CD4-positive, alpha-beta T cell (primary cell): ENCODE data around the gene NPPA. TPM values are rescaled to one million over a fixed set of nuclear protein-coding genes. Genes with fewer than 3 reads are reported as not detected.

Experiments used
- ATAC-seq: fragments of 200-7000 bp; cut with Tn5 transposase; one replicate; pipeline ENCODE4 v1.10.0; 2022; ENCODE audit warnings: mild to moderate bottlenecking; ENCODE audit not compliant: poor library complexity
- CTCF ChIA-PET: fragments of 350-600 bp; sonication (Branson Sonifier 250); formaldehyde crosslinking; loops from one replicate; lab custom pipeline; 2021; ENCODE audit warnings: antibody characterized with exemption, inconsistent platforms; lab: Charles Lee
- POLR2A ChIA-PET: fragments of 350-600 bp; sonication (Branson Sonifier 250); formaldehyde crosslinking; loops from one replicate; lab custom pipeline; 2021; ENCODE audit warnings: antibody characterized with exemption, inconsistent platforms; lab: Charles Lee
- DNase-seq, 14 experiments: peaks; one replicate each; pipeline ENCODE4 v3.0.0-alpha.2; 2013 to 2020; ENCODE audit warnings: mixed read lengths in 2 of 14
- H3K27ac ChIP-seq, 2 donors: one replicate each; pipeline versions ENCODE4 v1.5.1 to v1.7.0; 2013; ENCODE audit warnings: low read length in 2 of 2, low read depth in 1 of 2, mild to moderate bottlenecking in 1 of 2
- H3K27me3 ChIP-seq, 2 experiments: 1 replicate in 1 of 2; 2 replicates in 1 of 2; pipeline versions ENCODE4 v1.6.1 to v1.7.0; 2013; ENCODE audit warnings: low read length in 2 of 2, control low read depth in 1 of 2, mild to moderate bottlenecking in 1 of 2, moderate library complexity in 1 of 2; ENCODE audit not compliant: insufficient read depth in 2 of 2, control insufficient read depth in 1 of 2
- H3K36me3 ChIP-seq: one replicate; pipeline ENCODE4 v1.6.1; 2013; ENCODE audit warnings: low read length, control low read depth; ENCODE audit not compliant: insufficient read depth
- H3K4me1 ChIP-seq: one replicate; pipeline ENCODE4 v1.6.1; 2013; ENCODE audit warnings: low read length, control low read depth; ENCODE audit not compliant: insufficient read depth
- H3K4me3 ChIP-seq: one replicate; pipeline ENCODE4 v1.5.1; 2013; ENCODE audit warnings: mild to moderate bottlenecking, low read length, moderate library complexity
- H3K9me3 ChIP-seq, 2 experiments: 1 replicate in 1 of 2; 2 replicates in 1 of 2; pipeline versions ENCODE4 v1.6.1 to v1.7.0; 2013; ENCODE audit warnings: low read length in 2 of 2, mild to moderate bottlenecking in 2 of 2, control low read depth in 1 of 2, moderate library complexity in 1 of 2; ENCODE audit not compliant: control insufficient read depth in 1 of 2, insufficient read depth in 1 of 2
- H3K27ac Mint-ChIP-seq: one replicate; pipeline ENCODE4 v1.8.0; 2020; ENCODE audit warnings: mixed read lengths
- H3K27me3 Mint-ChIP-seq: one replicate; pipeline ENCODE4 v1.8.0; 2021; ENCODE audit warnings: mixed read lengths
- H3K36me3 Mint-ChIP-seq: one replicate; pipeline ENCODE4 v1.8.0; 2021; ENCODE audit warnings: low read depth, mixed read lengths
- H3K4me1 Mint-ChIP-seq: one replicate; pipeline ENCODE4 v1.8.0; 2021; ENCODE audit warnings: low read depth, mixed read lengths
- H3K4me3 Mint-ChIP-seq: one replicate; pipeline ENCODE4 v1.8.0; 2020; ENCODE audit warnings: mild to moderate bottlenecking, mixed read lengths
- H3K9me3 Mint-ChIP-seq: one replicate; pipeline ENCODE4 v1.8.0; 2020; ENCODE audit warnings: mixed read lengths
- intact Hi-C, 2 experiments: fragments of 100-400 bp; cut with DNase I in 1 of 2; cut with micrococcal nuclease in 1 of 2; formaldehyde crosslinking; loops; one replicate each; pipeline versions ENCODE4 v1.15.1 to v1.9.0; 2023 to 2025; cut with DNase I, micrococcal nuclease
- total RNA-seq, 174 experiments: library from RNA in 2 of 174; stranded (reverse) in 2 of 174; gene quantifications; one replicate each; pipeline ENCODE4 v1.2.3 and lab custom pipeline; 2021 to 2026
- TF ChIP-seq, protein P1 (sequence below): fragments of 200-600 bp; IDR thresholded peaks from one replicate; pipeline ENCODE4 v1.8.0; 2022; ENCODE audit warnings: antibody characterized with exemption, mild to moderate bottlenecking

NPPA gene
- total RNA-seq, 2 experiments from 2014 or later: not detected

DNA sequence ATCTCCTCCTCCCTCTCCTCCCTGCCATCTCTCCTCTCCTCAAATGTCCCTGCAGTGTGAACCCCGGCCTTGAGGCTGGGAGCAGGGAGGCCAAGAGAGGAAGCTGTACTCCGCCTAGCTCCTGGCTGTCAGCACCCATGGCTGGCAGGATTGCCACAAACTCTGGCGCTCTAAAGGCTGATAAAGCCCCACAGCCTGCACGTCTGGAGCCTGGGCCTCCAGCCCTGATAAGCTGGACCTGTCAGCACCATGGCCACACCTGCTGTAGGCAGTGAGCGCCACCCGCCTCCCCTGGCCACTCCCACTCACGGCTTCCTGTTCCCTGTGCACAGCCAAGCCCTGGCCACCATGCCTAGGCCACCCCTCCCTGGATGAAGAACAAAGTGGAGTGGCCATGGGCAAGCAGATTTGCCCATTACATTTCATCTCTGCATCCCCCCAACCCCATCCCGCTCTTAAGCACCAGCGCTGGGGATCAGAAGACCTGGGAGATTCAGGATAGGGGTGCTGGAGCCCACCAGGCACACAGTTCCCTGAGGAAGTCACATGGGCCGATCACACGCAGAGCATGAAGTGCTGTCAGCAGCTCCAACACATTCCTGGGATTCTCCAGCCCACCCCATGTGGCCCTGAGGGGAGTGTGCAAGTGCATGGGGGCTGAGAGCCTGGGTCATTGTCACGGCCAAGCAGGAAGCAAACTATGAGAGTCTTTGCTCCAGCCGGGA is 35.4 kb upstream of the NPPA start:
- ATAC-seq (no peak), DNase-seq (no peak)
- Histone ChIP-seq H3K4me3 (no peak overlapping the region), H3K4me1 (no peaks in the 10 kb centered on the region), H3K9me3 (peaks cover 0 to 12% of the 10 kb centered on the region in 2 experiments), H3K27ac (no peak overlapping the region), H3K27me3 (peaks cover 0 to 2% of the 10 kb centered on the region in 2 experiments), H3K36me3 (no peaks in the 10 kb centered on the region)
- Mint-ChIP-seq H3K9me3 (no peaks in the 10 kb centered on the region), H3K27ac (no peak overlapping the region), H3K4me1 (no peaks in the 10 kb centered on the region), H3K27me3 (no peaks in the 10 kb centered on the region), H3K4me3 (no peak overlapping the region), H3K36me3 (no peaks in the 10 kb centered on the region)
- ChIA-PET CTCF (no interaction called here), POLR2A (interaction anchor here (2.8 kb wide), 1 partner anchor 25 kb away, joined by 10 read pairs; no protein-coding TSS in a partner anchor)
- intact Hi-C loops: no loop called here
- TF ChIP-seq, protein P1, sequence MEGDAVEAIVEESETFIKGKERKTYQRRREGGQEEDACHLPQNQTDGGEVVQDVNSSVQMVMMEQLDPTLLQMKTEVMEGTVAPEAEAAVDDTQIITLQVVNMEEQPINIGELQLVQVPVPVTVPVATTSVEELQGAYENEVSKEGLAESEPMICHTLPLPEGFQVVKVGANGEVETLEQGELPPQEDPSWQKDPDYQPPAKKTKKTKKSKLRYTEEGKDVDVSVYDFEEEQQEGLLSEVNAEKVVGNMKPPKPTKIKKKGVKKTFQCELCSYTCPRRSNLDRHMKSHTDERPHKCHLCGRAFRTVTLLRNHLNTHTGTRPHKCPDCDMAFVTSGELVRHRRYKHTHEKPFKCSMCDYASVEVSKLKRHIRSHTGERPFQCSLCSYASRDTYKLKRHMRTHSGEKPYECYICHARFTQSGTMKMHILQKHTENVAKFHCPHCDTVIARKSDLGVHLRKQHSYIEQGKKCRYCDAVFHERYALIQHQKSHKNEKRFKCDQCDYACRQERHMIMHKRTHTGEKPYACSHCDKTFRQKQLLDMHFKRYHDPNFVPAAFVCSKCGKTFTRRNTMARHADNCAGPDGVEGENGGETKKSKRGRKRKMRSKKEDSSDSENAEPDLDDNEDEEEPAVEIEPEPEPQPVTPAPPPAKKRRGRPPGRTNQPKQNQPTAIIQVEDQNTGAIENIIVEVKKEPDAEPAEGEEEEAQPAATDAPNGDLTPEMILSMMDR: no peak

DNA sequence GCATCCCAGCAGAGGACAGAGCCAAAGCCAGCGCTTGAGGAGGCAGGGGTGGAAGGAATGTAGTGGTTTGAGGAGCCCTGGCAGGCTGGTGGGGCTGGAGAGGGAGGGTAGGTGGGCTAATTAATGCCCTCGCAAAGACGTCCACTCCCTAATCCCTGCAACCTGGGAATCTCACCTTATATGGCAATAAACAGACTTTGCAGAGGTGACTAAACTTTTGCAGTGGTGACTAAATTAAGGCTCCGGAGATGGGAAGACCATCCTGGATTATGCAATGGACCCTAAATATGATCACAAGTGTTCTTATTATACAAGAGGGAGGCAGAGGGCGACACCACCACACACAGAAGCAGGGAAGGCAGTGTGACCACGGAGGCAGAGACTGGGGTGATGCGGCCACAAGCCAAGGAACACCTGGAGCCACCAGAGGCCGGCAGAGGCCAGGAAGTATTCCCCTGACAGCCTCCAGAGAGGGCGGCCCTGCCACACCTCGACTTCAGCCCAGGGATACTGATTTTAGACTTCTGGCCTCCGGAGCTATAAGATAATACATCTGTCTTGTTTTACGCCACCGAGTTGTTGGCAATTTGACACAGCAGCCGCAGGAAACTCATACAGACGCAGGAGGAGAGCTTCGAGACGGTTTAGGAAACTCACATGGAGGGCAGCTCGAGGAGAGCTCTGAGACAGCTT is 34.3 kb upstream of the NPPA start:
- H3K36me3 Mint-ChIP-seq: no peaks in the 10 kb centered on the region
- CTCF ChIA-PET: no interaction called here

DNA sequence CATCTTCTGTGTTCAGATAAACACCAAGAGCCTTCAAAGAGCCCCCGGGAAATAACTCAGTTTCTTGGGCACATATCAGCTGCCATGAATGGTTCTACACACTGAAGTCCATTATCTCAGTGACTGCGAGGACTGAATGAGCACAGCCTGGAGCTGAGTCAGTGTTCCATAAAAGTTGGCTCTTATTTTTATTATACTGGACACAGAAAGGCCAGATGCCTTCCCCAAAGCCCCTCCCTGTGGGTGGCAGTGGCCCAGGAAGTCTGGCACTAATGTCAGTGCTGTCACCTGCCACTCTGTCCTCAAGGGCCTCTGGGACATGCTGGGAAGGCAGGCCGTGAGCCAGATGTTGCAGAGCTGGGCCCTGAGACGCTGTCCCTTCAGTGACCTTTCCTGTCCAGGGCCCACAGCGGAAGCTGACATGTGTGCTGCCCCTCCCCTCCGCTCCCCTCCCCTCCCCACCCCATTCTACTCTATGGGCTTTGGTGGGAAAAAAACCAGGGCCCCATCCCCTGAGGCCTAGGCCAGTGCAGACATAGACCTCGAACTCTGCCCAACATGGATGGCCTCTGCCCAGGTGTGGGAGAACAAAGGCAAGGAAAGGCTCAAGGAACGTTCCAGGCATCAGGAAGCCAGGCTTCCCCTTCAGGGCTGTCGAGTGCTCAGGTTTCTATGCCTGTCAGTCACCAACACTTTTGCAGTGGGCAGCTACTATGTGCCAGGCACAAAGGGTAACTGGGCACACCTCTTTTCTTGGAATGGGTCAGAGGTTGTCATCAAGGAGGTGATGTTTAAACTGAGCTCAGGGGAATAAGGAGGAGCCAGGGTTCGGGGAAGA is 33.5 kb upstream of the NPPA start:
- peaks cover 10% of the 10 kb centered on the region for H3K27me3 Mint-ChIP-seq
- Histone ChIP-seq H3K36me3 (no peaks in the 10 kb centered on the region), H3K27ac (no peak overlapping the region), H3K9me3 (peaks cover 0 to 12% of the 10 kb centered on the region in 2 experiments), H3K4me1 (no peaks in the 10 kb centered on the region), H3K4me3 (no peak overlapping the region), H3K27me3 (peaks cover 0 to 2% of the 10 kb centered on the region in 2 experiments)
- H3K4me1 Mint-ChIP-seq: no peaks in the 10 kb centered on the region
- POLR2A ChIA-PET: interaction anchor here (2.8 kb wide), 1 partner anchor 27 kb away, joined by 10 read pairs; no protein-coding TSS in a partner anchor
- no peaks in the 10 kb centered on the region for H3K36me3 Mint-ChIP-seq
- ATAC-seq (no peak), DNase-seq (no peak)
- no peaks in the 10 kb centered on the region for H3K9me3 Mint-ChIP-seq
- no peak overlapping the region for H3K4me3 Mint-ChIP-seq
- no peak overlapping the region for H3K27ac Mint-ChIP-seq
- intact Hi-C loops: no loop called here
- TF ChIP-seq, protein P1: no peak
- CTCF ChIA-PET: no interaction called here

More for the DNA sequence above, 34.3 kb upstream of the NPPA start:
- Mint-ChIP-seq H3K4me1 (no peaks in the 10 kb centered on the region), H3K4me3 (no peak overlapping the region), H3K9me3 (no peaks in the 10 kb centered on the region), H3K27ac (no peak overlapping the region), H3K27me3 (peaks cover 4% of the 10 kb centered on the region)
- intact Hi-C loops: no loop called here
- H3K4me3 ChIP-seq: no peak overlapping the region
- H3K27ac ChIP-seq: no peak overlapping the region
- TF ChIP-seq, protein P1: no peak
- POLR2A ChIA-PET: interaction anchor here (2.8 kb wide), 1 partner anchor 26 kb away, joined by 10 read pairs; no protein-coding TSS in a partner anchor
- H3K27me3 ChIP-seq: peaks cover 0 to 2% of the 10 kb centered on the region in 2 experiments
- no peaks in the 10 kb centered on the region for H3K36me3 ChIP-seq
- peaks cover 0 to 12% of the 10 kb centered on the region in 2 experiments for H3K9me3 ChIP-seq
- DNase-seq (no peak), ATAC-seq (no peak)
- no peaks in the 10 kb centered on the region for H3K4me1 ChIP-seq
